ENCODE results near the gene OR14K1.
"Not testable (repeated sequence)": the region's sequence is repeated elsewhere in the genome, so short reads cannot be mapped to it uniquely, and the experiment has no call there.

OR14K1 gene

DNA sequence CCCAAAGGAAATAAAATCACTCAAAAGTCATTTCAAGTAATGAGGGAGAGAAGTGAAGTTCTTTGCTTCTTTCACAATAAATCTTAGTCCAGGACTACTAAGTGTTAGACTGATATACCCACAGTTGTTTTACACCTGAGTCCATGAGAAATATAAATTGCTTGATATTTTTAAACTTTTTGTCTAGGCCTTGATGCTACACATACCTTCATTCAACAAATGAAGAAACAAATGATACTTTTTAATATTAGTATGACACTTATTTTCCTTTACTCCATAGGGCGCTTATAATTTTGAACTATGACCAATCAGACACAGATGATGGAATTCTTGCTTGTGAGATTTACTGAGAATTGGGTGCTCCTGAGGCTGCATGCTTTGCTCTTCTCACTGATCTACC lies at the start of gene OR14K1:
Gene OR14K1 (plus strand): TSS at position 301 of the 400 bp plus-strand sequence. CDS start 0 bp downstream, at position 301.
- no peak for DNase-seq

DNA sequence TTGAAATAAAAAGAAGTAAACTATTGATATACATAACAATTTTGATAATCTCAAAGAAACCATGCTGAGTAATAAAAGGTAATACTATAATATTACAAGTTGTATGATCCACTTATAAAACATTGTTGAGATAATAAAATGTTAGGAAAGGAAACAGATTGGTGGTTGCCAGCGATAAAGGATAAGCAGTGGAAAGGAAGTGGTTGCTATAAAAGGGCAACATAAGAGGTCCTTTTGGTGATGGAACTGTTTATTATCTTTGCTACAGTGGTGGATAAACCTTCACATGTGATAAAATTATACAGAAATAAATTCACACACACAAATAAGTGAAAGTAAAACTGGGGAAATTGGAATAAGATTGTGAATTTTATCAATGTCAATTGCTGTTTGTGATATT lies 37.1 kb upstream of the OR14K1 start:
- no peak for DNase-seq

DNA sequence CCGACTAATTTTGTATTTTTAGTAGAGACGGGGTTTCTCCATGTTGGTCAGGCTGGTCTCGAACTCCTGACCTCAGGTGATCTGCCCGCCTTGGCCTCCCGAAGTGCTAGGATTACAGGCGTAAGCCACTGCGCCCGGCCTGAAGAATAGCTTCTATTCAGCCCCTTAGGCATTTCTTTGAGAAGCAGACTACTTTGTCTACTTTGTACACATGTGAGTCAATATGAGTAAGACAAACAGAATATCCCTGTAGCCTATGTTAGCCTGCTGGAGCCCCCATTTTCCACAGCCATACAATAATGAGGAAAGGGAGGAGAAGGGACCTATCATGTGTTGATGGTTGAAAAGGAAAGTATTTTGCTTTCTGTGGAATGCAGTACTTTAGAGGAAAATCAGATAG lies 27.7 kb upstream of the OR14K1 start:
- DNase-seq = not testable (repeated sequence)

DNA sequence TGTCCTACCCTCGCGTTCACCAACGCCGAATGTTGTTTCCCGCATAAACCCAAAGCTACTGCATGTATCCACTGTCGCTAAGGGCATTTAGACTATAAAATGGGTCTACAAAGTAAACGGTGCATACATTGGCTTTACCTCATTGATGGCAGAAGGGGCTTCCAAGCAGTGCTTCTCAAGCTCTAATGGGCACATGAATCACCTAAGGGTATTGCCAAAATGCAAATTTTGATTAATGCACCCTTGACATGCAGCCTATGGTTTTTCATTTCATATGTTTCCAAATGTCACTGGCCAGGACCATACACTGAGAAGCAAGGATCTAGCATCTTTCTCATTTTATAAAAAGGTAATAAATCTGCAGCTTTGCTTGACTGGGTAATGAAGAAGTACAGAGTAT lies 24.7 kb upstream of the OR14K1 start:
- DNase-seq = no peak

GRCh38 chr1:247716546-247716945 lies 21.9 kb upstream of the OR14K1 start, which contains the start of gene OR6F1:
OR6F1 (minus strand) TSS chr1:247716646; CDS start chr1:247712755, 3,891 bp downstream.
- no peak for DNase-seq

DNA sequence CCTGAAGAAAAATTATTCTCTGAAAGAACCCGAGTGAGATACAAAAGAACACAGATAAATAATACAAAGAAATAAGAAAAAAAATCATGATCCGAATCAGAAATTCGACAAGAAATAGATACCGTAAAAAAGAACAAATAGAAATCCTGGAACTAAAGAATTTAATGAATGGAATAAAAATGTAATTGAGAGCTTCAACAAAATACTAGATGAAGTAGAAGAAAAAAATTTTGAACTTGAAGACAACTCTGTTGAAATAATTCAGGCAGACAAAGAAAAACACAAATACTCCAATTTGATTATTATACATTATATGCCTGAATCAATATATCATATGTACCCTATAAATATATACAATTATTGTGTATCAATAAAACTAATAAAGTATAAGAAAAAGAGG lies 17.2 kb upstream of the OR14K1 start:
- DNase-seq = no peak

DNA sequence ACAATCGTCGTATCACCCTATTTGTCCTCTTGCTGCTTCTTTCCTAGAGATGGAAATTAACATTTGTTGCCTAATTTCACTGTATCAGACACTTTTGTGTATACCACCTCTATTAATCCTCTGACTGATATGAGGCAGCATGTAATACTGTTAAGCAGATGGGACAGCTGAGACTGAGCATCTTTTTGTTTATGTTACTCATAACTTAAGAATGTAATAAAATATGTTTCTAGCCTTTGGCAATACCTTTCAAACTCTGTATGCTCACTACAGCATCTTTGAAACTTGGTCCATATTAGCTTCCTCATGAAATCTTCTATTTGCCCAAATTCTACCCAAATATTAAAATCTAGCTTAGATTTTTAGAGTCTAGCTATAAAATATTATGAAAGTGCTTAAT lies 2.3 kb downstream of the OR14K1 start:
- DNase-seq = no peak

GRCh38 chr1:247741756-247742155 lies 3.3 kb downstream of the OR14K1 start:
- DNase-seq = no peak

DNA sequence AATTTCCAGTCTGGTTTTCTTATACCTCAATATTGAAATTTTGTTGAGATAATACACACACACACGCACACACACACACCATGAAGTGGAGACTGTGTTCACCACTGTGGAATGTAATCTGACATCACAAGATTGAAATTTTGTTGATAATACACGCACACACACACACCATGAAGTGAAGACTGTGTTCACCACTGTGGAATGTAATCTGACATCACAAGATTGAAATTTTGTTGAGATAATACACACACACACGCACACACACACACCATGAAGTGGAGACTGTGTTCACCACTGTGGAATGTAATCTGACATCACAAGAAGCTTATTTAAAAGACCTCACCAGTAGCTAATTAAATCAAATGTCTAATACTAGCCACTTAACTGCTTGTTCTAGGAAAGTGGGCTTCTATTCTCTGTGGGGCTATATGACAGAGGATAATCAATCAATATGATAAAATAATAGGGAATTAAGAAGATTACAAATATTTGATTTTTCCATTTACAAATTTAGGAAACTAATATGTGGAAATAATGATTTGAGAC lies 3.9 kb downstream of the OR14K1 start:
- not testable (repeated sequence) for DNase-seq

- DNase-seq = no peak
Observed at GRCh38 chr1:247746391-247746935, 8.0 kb downstream of the OR14K1 start.

GRCh38 chr1:247747616-247748015 lies 9.2 kb downstream of the OR14K1 start:
- no peak for DNase-seq

GRCh38 chr1:247748041-247748440 lies 9.6 kb downstream of the OR14K1 start, which contains the start of gene OR14A2:
OR14A2 (minus strand) TSS chr1:247748141.
- no peak for DNase-seq

DNA sequence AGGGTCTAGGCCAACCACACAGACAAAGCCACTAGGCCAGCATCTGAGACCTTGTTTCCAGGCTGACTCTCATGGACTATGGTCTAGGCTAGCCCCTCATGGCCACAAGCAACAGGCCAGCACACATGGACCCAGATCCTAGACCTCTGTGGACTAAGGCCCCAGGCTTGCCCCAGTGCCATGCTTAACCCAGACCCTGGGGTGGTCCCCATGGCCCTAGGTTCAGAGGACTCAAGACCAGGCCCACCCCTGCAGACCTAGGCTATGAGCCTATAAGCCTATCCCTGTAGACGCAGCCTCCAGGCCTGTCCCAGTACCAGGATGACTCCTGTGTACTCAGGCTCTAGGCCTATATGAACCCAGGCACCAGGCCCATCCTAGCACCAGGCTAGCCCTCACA lies 11.5 kb downstream of the OR14K1 start:
- DNase-seq = no peak

GRCh38 chr1:247754311-247754710 lies 15.9 kb downstream of the OR14K1 start:
- DNase-seq = not testable (repeated sequence)

- no peak for DNase-seq
Observed at GRCh38 chr1:247760456-247760855, 22.0 kb downstream of the OR14K1 start, which contains the start of gene OR1C1. OR1C1 (minus strand) TSS chr1:247760556; CDS start chr1:247758406, 2,150 bp downstream.

DNA sequence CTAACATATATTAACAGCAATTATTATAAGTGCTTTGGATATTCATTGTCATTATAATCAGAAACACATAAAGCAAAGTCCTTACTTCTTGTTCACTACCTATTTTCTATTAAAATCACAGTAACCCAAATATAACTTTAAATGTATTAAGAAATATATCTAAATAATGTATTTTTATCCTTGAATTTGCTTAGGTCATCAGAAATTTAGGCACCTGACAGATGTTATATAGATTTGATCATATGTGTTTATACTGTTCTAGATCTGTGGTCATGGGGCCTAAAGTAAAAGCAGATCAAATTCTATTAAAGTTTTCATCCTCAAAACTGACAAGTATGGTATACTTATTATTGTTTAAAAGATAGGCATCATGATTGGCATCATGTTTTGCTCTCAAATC lies 31.2 kb downstream of the OR14K1 start:
- DNase-seq = no peak

Data from activated CD4-positive, CD25-positive, alpha-beta regulatory T cell (primary cell).